GM12801 (cell line): ENCODE measurements around the gene ARID1B.

Experiments
- CTCF ChIP-seq: IDR thresholded peaks from one replicate; pipeline ENCODE4 v1.5.1; 2011; ENCODE audit warnings: control low read depth; ENCODE audit not compliant: insufficient read length; ENCODE audit errors: extremely low read depth

Gene ARID1B

GRCh38 chr6:156859686-156860085 is 82.5 kb downstream of the ARID1B start:
- no peak for TF ChIP-seq CTCF

GRCh38 chr6:156862711-156863110 is 85.5 kb downstream of the ARID1B start:
- no peak for TF ChIP-seq CTCF

- TF ChIP-seq CTCF, result no peak
Measured at GRCh38 chr6:156863504-156863903, 86.3 kb downstream of the ARID1B start.

GRCh38 chr6:156864557-156864956 is 87.4 kb downstream of the ARID1B start:
- no peak for TF ChIP-seq CTCF

- no peak for TF ChIP-seq CTCF
Measured at GRCh38 chr6:156865019-156865629, 87.9 kb downstream of the ARID1B start.

GRCh38 chr6:156866220-156867015 is 89.2 kb downstream of the ARID1B start:
- no peak for TF ChIP-seq CTCF

GRCh38 chr6:156867121-156867520 is 89.9 kb downstream of the ARID1B start:
- TF ChIP-seq CTCF, result no peak
